Right atrium auricular region (tissue), 2 donors: ENCODE data around the gene ZFAND3. TPM values are rescaled to one million over a fixed set of nuclear protein-coding genes. Genes with fewer than 3 reads are reported as not detected.

Experiments used
- DNase-seq: peaks from one replicate; pipeline ENCODE4 v3.0.0-alpha.2; 2019; ENCODE audit warnings: low spot score
- H3K27ac ChIP-seq, 2 donors: fragments of 200-600 bp; sonication (generic); 1 replicate in 1 of 2; 2 replicates in 1 of 2; pipeline ENCODE4 v1.5.1; 2016 to 2019
- H3K27me3 ChIP-seq, 2 donors: fragments of 200-600 bp; sonication (generic); one replicate each; pipeline versions ENCODE4 v1.5.1 to v1.6.0; 2017 to 2019
- H3K36me3 ChIP-seq: fragments of 200-600 bp; sonication (generic); one replicate; pipeline ENCODE4 v1.5.1; 2016
- H3K4me1 ChIP-seq, 2 donors: fragments of 200-600 bp; sonication (generic); one replicate each; pipeline versions ENCODE4 v1.5.1 to v1.6.0; 2017 to 2019
- H3K4me3 ChIP-seq, 2 donors: fragments of 200-600 bp; sonication (generic); 1 replicate in 1 of 2; 2 replicates in 1 of 2; pipeline ENCODE4 v1.5.1; 2017 to 2019; ENCODE audit warnings: mild to moderate bottlenecking in 1 of 2, moderate library complexity in 1 of 2
- H3K9me3 ChIP-seq, 2 donors: fragments of 200-600 bp; sonication (generic); one replicate each; pipeline ENCODE4 v1.5.1; 2019
- total RNA-seq, 2 donors: library from RNA; depleted of rRNA; stranded (reverse); fragments of >200 nt; gene quantifications; one replicate each; pipeline ENCODE4 v1.1.0, GENCODE V29; 2016
- TF ChIP-seq, protein P1 (sequence below), 2 donors: fragments of 200-600 bp; sonication (generic); IDR thresholded peaks; one replicate each; pipeline ENCODE4 v1.5.1; 2019; ENCODE audit warnings: antibody characterized with exemption in 2 of 2

Gene ZFAND3
- total RNA-seq, 2 donors from 2014 or later: 36.7 to 40.0 TPM

DNA sequence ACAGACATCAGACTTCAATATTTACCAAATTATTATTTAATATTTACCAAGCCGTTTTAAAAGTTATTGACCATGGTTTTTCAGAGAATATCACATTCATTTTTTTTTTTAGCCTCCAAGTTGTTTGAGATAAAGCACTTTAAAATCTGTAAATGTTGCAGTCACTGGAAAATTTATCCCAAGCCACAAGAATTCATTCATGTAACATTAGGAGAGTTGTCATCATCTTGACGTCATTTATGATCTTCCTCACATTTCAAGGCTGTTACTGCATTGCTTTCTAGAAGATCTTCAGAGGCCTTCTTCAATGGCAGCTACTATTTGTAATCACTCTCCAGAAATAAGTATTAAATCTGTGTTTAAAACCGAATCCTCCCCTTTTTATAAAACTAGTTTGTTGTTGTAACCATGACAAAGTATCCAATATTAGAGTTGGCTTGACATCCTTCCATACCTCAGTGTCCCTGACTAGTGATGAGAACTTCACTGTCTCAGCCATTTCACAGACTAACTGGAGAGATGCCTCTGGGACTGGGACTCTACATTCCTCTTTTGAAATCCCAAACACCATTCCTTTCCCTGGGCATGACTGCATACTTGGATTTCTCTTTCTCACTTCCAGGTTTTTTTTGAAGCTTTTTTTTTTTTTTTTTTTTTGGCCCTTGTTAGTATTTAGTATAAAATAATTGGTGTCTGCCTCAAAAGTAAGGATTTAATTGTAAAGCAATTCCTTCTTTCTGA lies 100.1 kb downstream of the ZFAND3 start:
- no peak overlapping the region for H3K27ac ChIP-seq
- DNase-seq: no peak

DNA sequence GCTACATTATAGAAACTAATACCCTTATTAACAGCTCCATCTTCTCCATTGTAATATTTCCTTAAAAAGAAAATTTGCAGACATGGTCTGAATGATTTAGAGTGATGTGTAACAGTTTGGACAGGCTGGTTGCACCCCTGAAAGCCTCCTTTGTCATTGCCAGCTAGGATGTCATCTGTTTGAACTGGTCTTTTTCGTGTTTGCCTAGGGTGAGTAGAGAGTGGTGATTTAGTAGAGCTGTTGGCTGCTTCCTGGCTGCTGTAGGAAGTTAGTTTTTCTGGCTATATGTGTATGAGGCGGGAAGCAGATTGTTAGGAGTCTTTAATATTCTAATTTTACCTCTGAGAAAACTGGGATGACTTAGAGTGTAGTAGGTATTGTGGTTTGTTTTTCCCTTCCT lies 101.1 kb downstream of the ZFAND3 start:
- Histone ChIP-seq H3K27ac (no peak overlapping the region), H3K9me3 (no peaks in the 10 kb centered on the region), H3K27me3 (no peaks in the 10 kb centered on the region), H3K36me3 (no peaks in the 10 kb centered on the region), H3K4me3 (no peak overlapping the region), H3K4me1 (peaks cover 0 to 7% of the 10 kb centered on the region in 2 donors)
- TF ChIP-seq, protein P1, sequence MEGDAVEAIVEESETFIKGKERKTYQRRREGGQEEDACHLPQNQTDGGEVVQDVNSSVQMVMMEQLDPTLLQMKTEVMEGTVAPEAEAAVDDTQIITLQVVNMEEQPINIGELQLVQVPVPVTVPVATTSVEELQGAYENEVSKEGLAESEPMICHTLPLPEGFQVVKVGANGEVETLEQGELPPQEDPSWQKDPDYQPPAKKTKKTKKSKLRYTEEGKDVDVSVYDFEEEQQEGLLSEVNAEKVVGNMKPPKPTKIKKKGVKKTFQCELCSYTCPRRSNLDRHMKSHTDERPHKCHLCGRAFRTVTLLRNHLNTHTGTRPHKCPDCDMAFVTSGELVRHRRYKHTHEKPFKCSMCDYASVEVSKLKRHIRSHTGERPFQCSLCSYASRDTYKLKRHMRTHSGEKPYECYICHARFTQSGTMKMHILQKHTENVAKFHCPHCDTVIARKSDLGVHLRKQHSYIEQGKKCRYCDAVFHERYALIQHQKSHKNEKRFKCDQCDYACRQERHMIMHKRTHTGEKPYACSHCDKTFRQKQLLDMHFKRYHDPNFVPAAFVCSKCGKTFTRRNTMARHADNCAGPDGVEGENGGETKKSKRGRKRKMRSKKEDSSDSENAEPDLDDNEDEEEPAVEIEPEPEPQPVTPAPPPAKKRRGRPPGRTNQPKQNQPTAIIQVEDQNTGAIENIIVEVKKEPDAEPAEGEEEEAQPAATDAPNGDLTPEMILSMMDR (IDR thresholded peaks at IDR 0.05): no peak
- no peak for DNase-seq

More for the DNA sequence above, 100.1 kb downstream of the ZFAND3 start:
- Histone ChIP-seq H3K9me3 (no peaks in the 10 kb centered on the region), H3K36me3 (no peaks in the 10 kb centered on the region), H3K27me3 (no peaks in the 10 kb centered on the region), H3K4me1 (peaks cover 0 to 10% of the 10 kb centered on the region in 2 donors), H3K4me3 (no peak overlapping the region)
- TF ChIP-seq, protein P1 (IDR thresholded peaks at IDR 0.05): no peak

DNA sequence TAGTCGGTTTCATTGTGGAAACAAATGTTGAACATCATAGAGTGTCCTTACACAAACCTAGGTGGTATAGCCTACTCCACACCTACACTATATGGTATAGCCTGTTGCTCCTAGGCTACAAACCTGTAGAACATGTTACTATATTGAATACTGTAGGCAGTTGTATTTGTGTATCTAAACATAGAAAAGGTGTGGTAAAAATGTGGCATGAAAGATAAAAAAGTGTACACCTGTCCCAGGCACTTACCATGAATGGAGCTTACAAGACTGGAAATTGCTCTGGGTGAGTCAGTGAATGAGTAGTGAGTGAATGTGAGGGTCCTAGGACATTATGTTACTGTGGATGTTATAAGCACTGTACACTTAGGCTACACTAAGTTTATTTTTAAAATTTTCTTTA lies 103.0 kb downstream of the ZFAND3 start:
- TF ChIP-seq, protein P1 (IDR thresholded peaks at IDR 0.05): no peak
- no peak overlapping the region for H3K27ac ChIP-seq
- H3K27me3 ChIP-seq: no peaks in the 10 kb centered on the region
- DNase-seq: no peak
- no peaks in the 10 kb centered on the region for H3K9me3 ChIP-seq
- no peak overlapping the region for H3K4me3 ChIP-seq
- H3K4me1 ChIP-seq: peaks cover 0 to 5% of the 10 kb centered on the region in 2 donors
- H3K36me3 ChIP-seq: no peaks in the 10 kb centered on the region

DNA sequence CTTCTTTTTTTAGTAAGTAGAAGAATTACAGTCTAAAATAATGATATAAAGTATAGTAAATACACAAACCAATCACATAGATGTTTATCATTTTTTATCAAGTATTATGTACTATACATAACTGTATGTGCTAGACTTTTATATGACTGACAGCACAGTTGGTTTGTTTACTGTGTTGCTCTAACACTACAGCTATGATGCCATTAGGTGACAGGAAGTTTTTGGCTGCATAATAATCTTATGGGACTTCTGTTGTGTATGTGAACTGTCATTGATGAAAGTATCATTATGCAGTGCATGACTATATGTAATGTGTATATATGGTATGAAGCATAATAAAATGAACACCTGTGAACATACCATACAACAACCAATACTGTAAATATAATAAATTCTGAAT lies 104.0 kb downstream of the ZFAND3 start:
- H3K4me1 ChIP-seq: peaks cover 0 to 7% of the 10 kb centered on the region in 2 donors
- H3K27ac ChIP-seq: no peak overlapping the region
- no peak for DNase-seq
- no peak overlapping the region for H3K4me3 ChIP-seq
- TF ChIP-seq, protein P1 (IDR thresholded peaks at IDR 0.05): no peak
- H3K36me3 ChIP-seq: no peaks in the 10 kb centered on the region
- H3K9me3 ChIP-seq: no peaks in the 10 kb centered on the region
- no peaks in the 10 kb centered on the region for H3K27me3 ChIP-seq

DNA sequence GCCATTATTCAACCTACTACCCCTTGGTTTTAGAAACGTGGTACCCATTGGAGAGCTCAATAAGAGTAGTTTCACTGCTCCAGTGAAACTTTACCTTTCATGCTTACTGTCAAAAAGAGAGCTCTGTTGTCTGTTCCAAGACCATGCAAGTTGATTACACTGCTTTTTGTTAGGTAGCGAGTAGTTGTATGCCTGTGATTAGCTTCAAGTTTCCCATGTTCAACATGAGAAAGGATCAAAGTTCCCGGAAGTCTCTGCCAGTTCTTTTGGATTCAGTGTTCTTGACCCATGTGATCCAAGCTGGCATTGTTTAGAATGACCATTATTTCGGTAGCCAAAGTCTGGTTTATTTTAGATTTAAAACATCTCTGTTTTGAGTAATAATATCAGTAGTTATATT lies 107.1 kb downstream of the ZFAND3 start:
- Histone ChIP-seq H3K4me3 (no peak overlapping the region), H3K4me1 (peaks cover 0 to 9% of the 10 kb centered on the region in 2 donors), H3K27ac (no peak overlapping the region), H3K36me3 (no peaks in the 10 kb centered on the region), H3K9me3 (no peaks in the 10 kb centered on the region), H3K27me3 (no peaks in the 10 kb centered on the region)
- TF ChIP-seq, protein P1 (IDR thresholded peaks at IDR 0.05): no peak
- no peak for DNase-seq

DNA sequence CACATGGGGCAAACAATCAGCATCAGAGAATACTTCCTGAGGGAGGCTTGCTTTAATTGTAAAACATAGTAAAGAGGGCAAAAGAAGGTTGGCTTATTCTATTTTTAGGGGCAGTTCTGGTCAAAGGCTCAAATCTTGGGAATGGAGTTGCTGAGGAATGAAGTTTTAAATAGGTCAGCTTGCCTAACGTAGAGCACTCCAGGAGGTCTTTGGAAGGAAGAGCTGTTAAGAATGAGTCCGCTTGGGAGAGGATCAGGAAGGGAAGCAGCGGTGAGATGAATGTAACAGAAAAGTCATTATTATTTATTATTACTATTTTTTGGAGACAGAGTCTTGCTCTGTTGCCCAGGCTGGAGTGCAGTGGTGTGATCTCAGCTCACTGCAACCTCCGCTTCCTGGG lies 108.7 kb downstream of the ZFAND3 start:
- no peaks in the 10 kb centered on the region for H3K36me3 ChIP-seq
- H3K9me3 ChIP-seq: no peaks in the 10 kb centered on the region
- peaks cover 0 to 9% of the 10 kb centered on the region in 2 donors for H3K4me1 ChIP-seq
- TF ChIP-seq, protein P1 (IDR thresholded peaks at IDR 0.05): no peak
- H3K27me3 ChIP-seq: no peaks in the 10 kb centered on the region
- H3K4me3 ChIP-seq: no peak overlapping the region
- no peak for DNase-seq
- H3K27ac ChIP-seq: no peak overlapping the region
